Effector CD4-positive, alpha-beta T cell (primary cell): ENCODE results near the gene CHRNA9.

ENCODE experiments used
- DNase-seq: peaks from one replicate; pipeline ENCODE4 v3.0.0-alpha.2; 2020

The CHRNA9 gene

DNA sequence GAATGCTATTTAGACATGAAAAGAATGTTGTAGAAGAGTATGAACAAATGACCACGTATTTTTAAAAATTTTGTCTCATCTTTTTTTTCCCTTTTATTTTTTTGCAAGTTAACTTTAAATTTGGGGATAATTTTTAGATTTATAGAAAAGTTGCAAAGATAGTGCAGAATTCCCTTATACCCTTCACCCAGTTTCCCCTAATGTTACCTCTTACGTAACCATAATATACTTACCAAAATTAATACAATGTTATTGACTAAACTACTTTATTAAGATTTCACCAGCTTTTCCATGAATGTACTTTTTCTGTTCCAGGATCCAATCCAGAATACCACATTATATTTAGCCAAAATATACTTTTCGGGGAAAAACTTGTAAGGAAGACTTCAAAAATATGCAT, 12.3 kb downstream of the CHRNA9 start:
- no peak for DNase-seq

DNA sequence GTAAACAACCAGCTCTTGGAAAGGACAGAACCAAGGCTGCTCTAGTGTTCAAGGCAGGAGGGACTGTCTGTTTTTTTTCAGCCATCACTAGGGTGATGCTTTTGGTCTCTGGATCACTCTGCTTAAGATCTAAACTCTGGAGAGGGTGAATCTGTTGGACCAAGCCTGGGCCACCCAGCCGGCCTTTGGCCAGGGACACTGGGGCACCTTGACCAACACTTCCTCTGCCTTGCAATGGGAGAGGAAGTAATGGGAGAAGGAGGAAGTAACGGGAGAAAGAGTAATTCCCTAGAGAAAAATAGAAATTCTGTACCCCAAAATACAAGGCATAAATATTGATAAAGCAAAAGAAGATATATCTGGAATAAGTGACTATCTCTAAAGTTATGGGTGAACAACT, 12.9 kb downstream of the CHRNA9 start:
- DNase-seq = no peak

DNA sequence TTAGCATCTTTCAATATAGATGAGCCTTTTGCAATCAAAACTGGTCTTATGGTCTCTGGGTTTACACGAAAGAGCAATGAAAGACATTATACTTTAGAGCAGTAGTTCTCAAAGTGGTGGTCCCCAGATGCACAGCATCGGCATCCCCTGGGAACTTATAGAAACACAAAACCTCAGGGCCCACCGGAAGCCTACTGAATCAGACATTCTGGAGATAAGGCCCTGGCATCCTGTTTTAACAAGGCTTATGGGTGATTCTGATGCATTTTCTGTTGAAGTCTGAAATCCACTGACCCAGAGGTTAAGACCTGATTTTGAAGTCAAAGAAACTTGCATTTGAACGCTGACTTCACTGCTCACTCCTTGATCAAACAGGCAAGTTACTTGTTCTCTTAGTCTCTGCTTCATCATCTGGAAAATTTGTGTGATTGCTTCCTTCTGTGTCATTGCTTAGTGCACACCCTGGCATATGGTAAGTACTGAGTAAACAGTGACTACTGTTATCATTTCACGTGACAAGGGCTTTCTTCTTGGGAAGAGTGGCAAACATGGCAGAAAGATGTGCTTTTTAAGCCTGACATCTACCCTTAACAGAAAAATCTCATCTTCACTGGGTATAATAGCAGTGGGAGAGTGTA, 14.5 kb downstream of the CHRNA9 start:
- DNase-seq = no peak

DNA sequence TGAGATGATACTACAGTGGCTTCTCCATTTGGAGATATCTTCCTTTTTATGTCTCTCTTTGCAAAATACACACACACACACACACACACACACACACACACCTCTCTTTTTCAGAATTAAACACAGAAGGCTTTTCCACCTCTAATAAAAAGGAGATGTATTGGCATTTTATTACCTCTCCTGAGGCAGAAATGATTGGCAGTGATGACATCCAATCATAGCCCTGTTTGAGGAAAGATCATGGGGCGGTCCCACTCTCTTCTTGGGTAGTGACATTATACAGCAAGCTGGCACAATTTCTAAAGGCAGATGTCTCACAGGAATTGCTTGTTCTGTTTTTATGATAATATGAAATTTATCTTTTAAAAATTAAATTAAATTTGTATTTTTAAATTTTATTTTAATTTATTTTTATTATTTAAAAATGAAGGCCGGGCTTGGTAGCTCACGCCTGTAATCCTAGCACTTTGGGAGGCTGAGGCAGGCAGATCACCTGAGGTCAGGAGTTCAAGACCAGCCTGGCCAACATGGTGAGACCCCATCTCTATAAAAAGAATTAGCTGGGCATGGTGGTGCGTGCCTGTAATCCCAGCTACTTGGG, 15.6 kb downstream of the CHRNA9 start:
- no peak for DNase-seq

DNA sequence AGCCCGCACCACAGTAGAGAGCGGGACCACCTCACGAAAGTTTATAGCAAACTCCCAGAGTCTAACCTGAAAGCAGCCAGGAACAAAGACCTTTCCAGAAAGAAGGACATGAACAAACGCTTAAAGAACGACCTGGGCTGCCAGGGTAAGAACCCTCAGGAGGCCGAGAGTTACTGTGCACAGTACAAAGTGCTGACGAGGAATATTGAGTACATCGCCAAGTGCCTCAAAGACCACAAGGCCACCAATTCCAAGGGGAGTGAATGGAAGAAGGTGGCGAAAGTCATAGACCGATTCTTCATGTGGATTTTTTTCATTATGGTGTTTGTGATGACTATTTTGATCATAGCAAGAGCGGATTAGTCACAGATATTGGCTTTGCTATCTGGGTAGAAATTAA, 19.0 kb downstream of the CHRNA9 start:
- DNase-seq = no peak

DNA sequence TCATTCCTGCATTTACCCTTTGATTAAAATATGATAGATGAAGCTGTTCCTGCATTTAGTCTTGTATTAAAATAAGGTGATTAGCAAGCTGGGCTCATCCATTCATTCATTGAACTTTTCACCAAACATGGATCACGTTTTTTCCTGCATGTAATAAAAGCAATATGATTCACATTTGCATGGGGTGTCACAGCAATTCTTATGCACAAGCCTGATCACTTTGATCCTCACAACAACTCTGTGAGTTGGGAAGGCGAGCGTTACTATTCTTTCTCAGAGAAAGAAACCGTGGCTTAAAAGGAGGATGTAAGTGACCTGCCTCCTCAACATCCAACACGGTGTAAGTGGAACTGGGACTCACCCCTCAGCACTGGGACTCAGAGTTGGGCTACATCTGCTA, 20.0 kb downstream of the CHRNA9 start:
- no peak for DNase-seq

DNA sequence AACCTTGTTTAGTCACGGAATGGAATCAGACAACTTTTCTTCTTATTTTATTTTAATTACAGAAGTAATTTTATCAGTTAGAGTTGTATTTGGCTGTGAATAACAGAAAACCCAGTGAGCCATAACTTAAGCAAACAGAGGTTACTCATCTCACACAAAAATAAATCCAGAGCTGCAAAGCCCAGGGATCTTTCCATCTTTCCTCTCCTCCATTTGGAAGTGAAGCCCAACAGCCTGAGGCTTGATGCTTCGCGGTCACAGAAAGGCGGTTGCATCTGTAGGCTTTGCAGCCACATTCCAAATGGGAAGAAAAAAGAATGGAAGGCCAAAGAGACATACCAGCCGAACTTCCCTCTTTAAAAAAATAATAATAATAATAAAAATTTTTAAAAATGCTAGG, 22.6 kb downstream of the CHRNA9 start:
- no peak for DNase-seq

DNA sequence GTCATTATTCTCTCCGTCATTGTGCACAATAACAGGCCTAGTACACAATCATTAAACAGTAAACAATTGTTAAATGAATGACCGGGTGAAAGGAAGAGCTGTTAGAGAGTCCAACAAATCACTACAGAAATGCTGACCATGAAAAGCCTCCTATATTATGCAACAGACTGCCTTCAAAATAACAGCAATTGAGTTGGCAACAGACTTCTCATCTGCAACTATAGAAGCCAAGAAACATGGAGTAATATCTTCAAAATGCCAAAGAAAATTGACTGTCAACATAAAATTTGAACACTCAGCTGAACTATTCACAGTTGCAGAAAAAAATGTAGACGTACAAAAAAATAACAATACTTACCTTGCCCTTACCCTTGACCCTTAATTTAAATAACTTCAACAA, 26.2 kb downstream of the CHRNA9 start:
- DNase-seq = no peak

DNA sequence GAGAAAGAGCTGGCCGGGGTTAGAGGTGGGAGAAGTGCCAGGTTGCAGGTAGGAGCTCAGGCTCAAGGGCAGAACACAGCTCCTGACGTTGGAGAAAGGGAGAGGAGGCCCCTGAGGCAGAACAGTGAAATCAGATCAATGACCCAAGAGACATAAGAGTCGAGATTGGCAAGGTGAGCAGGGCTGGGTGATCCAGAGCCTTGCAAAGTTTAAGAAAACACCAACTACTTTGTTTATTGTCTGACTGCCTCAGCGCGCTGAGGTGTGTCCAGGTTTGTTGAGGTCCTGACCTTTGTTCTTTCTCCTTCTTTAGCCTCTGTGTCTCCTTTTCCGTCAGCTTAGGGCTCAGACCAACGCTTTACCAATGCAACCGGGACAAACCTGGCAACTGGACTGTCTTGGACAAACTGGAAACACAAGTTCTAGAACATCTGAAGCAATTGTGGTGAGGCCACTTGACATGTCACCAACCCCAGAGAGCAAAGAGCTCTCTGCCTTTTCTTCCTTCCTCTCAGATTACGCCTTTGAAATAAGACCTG, 28.3 kb downstream of the CHRNA9 start:
- DNase-seq = no peak

DNA sequence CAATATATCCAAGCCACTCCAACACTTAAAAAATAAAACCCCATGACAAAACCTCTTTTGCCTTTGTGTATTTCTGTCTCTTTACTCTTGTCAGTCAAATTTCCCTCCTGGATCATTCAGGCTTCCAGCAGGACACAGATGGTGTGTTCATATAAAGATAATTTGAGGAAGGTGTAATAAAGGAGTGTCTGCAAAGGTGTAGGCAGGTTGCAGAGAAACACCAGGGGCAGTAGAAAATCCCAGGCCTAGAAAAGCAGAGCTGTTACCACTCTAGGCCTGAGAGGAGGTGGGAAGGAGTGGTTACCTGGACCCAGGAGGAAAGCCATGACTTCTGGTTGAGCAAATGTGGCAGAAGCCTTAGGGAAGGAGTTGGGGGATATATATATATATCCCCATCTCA, 28.8 kb downstream of the CHRNA9 start:
- DNase-seq = no peak

DNA sequence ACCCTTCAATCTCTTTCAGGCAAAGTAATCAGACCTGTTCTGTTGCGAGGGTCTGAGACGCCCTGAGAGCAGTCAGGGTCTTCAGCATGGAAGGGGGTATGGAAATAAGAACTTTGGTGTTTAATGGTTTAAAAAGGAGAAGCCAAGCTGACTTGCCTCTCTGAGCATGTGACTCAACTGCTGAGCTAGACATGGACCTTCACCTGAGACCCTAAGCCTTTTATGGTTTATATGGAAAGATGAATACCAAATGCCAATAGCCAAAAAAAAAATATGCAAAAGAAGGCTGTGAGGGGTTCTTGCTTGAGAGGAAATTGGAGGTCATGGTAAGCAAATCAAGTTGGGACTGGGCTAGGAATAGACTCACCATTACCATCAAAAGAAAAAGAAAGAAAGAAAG, 30.6 kb downstream of the CHRNA9 start:
- DNase-seq = no peak

DNA sequence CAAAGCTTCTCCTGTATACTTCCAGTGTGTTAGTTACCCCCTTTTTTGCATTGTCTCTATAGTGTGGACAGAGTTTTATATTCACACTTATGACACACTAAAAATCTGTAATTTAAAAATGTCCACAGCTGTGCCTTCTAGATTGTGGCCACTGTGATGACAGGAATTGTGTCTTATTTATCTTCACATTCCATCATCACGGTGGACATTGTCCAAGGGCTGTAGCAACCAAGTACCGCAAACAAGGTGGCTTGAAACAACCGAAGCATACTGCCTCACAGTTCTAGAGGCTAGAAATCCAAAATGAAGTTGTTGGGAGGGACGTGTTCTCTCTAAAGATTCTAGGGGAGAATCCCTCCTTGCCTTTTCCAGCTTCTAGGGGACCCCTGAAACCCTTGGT, 32.3 kb downstream of the CHRNA9 start:
- no peak for DNase-seq

DNA sequence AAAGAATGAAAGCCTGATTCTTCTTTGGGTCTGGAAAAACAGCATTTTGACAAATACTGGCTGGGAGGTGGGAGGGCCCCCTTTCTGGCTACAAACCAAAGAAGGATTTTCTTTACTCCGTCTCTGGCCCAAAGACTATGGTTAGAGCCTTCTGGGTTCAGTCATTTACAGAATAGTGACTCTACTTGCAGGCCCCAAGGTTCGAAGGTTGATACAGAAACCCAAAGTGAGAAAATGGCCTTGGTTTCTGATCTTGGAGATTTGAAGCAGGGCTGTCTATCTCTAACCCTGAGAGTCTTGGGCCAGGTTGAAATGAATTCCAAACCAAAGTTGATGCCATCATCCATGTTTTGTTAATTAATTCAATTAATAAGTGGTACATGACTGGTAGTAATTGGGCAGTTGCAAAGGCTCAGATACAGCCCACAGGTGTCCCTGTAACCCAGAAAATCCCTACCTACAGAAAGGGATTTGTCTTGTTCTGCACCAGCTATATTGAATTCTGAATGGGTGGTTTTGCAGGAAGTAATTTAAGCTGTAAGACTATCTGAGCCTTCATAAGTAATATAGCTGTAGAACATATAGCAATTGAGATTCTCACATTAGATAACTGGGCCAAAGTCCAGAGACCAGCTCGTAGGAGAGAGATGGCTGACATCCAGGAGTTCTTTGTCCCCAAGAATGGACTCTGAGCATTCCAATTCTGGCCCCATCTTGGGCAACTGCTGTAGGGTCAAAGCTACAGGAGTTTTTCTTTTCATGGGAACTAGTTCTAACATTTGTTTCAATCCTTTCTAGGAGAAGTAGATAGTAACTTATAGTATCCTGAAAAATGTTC, 34.5 kb downstream of the CHRNA9 start:
- DNase-seq = no peak

DNA sequence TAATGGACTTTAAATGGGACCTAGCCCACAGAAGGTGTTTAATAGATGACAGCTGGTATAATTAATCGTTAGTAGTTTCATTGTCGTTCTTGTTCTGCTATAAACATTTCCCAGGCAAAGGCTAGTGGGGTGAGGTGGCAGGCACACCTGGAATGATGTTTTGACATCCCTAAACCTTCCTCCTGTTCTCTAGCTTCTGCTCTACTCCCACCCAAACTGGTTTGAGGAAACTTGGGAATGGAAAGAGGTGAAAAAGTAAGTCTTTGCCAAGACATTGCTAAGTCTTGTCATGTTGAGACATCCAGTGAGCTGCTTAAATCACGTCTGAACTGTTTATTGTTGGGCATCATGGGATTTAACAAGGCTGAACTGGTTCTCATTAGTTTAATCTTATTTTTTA, 37.5 kb downstream of the CHRNA9 start:
- no peak for DNase-seq

DNA sequence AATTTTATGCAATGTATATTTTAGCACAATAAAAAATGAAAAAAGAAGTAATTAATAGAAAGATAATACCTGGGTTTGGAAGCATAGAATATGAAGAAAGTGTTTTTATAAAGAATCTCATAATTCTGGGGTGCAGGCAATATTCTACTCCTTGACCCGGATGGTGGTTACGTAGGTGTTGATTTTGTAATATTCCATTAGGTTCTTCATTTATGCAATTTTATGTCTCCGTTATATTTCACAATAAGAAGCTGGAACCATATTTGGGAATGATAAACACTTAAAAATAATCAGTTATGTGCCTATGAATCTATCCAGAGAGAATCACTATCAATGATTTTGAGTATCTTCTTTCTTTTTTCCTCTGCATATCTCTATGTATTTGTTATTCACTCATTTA, 38.5 kb downstream of the CHRNA9 start:
- DNase-seq = no peak

DNA sequence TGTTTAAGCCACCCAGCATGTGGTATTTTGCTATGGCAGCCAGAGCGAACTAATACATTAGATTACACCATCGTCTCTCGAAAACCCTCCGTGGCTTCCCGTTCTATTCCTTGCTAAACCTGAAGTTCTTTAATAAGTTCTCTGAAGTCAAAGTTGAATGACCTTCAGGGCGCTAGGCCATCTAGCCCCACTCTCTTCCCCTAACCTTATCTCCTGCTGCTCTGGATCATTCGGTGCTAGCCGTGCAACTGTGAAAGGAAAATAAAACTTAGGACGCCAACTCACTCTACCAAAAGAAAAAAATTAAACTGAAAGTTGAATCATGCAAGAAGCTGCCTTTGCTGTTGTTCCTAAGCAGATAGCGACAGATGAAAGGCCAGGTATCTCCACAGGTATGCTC, 40.0 kb downstream of the CHRNA9 start:
- no peak for DNase-seq

DNA sequence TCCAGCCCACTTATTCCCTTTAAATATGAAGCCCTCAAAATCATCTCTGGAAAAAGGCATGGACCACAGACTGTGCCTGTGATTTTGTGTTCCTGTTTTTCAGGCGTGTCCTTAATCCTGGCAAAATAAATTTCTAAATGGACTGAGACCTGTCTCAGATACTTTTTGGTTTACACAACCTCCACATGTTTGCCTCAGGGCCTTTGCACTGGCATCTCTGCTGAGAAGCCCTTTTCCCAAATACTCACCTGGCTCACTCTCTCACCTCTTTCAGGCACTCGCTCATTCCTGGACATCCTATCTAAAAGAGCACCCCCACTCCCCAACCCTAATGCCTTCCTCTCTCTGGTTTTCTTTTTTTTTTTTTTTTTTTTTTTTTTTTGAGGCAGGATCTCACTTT, 40.5 kb downstream of the CHRNA9 start:
- no peak for DNase-seq

DNA sequence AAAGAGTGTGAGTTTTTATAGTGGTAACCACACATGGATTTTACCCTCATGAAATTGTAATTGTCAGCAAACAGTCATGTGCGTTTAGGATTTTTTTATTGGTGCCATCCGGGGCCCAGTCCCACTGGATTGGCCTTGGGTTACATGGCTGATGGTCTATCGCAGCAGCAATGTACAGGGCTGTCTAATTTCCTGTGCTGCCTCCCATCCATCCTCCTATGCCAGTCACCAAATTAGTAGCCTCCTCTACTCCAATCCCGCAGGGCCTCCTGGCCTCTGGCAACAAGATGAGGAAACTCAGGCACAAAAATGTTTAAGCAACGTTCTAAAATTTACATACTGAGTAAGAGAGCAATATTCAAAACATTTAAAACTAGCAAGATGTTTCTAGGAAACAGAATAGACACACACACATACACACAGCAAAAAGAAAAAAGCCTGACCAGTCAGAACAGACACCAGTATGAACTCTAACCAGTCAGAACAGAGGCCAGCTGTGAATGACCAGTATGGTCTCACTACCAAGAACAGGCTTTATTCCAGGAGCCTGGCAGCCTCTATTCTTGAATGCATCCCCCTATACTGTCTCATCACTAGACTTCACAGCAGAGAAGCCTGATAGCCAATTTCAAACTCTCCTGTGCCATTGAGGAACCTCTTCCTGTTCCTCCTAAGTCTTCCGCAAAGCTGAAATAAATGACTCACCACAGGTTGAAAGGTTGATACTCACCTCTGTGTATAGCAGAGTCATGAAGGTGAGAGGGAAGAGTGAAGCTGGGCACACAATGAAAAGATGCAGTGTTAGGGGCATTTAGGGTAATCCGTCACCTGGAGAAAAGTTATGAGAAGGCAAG, 42.6 kb downstream of the CHRNA9 start:
- no peak for DNase-seq

DNA sequence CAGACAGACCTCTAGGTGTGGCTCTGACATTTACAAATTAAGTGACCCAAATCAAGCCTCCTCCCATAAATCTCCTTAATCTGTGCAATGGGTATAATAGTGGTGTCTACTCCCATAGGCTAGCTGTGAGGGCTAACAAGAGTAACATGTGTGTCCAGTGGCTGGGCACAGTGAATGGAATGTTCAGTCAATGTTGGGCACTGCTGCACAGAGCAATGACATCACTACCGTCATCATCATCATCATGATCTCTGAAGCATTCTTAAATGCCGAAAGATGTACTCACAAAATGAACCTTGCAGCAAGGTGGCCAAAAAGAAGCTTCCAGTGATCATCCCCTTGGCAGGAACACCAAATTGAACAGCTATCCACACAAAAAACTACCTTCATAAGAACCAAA, 43.5 kb downstream of the CHRNA9 start:
- DNase-seq = no peak

DNA sequence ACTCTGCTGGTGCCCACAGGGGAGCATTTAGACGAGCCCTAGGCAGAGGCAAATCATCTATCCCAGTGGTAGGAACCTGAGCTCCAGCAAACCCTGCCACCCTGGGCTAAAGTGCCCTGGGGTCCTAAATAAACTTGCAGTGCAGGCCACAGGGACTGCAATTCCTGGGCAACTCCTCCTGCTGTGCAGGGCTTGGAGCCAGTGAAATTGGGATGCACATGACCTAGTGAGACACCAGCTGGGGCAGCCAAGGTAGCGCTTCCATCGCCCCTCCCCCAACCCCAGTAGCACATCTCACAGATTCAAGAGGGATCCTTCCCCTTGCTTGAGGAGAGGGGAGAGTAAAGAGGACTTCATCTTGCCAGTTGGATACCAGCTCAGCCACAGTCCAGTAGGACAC, 44.1 kb downstream of the CHRNA9 start:
- no peak for DNase-seq

DNA sequence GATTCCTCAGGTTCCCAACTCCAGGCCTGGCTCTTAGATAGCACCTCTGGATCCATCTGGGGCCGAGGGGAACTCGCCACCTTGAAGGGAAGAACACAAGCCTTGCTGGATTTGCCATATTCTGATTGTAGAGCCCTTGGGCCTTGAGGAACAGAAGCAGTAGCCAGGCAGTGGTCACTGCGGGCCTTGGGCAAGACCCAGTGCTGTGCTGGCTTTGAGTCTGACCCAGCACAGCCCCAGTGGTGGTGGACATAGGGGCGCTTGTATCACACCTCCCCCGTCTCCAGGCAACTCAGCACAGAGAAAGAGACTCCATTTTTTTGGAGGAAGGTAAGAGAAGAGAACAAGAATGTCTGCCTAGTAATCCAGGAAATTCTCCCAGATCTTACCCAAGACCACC, 45.5 kb downstream of the CHRNA9 start:
- DNase-seq = no peak

DNA sequence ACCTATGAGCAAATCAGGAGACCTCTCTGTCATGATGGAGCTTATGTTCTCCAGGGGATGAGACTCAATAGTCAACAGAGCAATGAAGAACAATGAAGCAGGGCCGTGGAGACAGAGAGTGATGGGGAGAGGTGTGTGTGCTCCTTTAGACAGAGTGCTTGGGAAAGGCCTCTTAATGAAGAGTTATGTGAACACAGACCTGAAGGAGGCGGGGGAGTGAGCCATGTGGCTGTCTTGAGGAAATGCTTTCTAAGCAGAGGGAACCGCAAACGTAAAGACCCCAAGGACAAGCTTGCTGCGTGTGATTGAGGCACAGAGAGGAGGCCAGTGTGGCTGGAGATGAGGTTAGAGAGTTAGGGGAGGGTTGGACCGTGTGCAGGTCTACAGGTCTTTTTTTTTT, 53.1 kb downstream of the CHRNA9 start:
- no peak for DNase-seq

DNA sequence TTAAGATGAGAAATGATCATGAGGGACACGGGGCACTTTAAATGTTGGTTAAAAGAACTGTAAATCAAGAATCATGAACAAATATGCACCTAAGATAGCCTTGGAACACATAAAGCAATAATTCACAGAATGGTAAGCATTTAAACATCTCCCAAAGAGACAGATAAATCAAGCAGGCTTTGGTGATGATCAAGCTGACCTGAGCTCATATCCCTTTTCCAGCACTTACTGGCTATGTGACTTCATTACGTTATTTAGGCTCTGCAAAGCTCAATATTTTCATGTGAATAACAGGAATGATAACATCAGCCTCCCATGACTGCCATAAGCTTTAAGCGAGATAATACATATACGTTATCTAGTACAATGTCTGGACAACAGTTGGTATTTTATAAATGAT, 54.9 kb downstream of the CHRNA9 start:
- DNase-seq = no peak
